GM19043 (cell line): Measurements from ENCODE around the gene TRIM61.
"Not testable (repeated sequence)": the region's sequence is repeated elsewhere in the genome, so short reads cannot be mapped to it uniquely, and the experiment has no call there.

ENCODE experiments used
- ATAC-seq: cut with Tn5 transposase; IDR thresholded peaks from one replicate; pipeline ENCODE4 v1.9.1; 2021; ENCODE audit warnings: low read depth; ENCODE audit not compliant: unreplicated experiment

TRIM61 gene

GRCh38 chr4:164959421-164959820 is 18.0 kb downstream of the TRIM61 start:
- not testable (repeated sequence) for ATAC-seq

GRCh38 chr4:164956766-164957643 is 20.5 kb downstream of the TRIM61 start:
- peak; percentile 99 for ATAC-seq

DNA sequence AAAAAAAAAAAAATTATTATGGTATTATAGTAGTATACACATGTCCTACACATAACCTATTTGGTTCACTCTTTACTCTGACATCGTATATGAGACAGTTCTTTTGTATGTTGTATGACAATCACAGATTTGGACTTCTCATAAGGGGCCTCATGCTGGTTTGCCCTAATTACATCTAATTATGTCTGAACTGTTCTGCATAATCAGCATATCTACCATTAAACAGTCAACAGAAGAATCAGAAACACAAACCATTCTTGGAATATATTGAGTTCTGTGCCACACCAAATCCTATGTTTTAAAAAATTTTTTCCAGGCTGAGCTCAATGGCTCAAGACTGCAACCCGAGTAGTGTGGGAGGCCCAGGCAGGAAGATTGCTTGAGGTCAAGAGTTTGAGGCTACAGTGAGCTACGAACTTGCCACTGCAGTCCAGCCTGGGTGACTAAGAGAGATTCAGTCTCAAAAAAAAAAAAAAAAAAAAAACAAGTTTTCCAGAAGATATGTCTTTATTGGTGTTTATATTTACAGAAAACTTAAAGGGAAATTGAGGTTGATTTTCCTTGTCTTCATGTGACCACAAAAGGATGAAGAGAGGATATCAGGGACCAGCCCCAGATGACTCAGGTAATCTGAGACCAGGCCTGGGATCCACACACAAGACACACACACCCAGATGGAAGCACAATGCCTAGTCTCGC is 22.2 kb downstream of the TRIM61 start:
- no peak for ATAC-seq

- ATAC-seq, result no peak
These were observed 24.9 kb downstream of the TRIM61 start for GRCh38 chr4:164952551-164952950.

GRCh38 chr4:164949448-164950143 is 27.9 kb downstream of the TRIM61 start:
- ATAC-seq, result no peak

DNA sequence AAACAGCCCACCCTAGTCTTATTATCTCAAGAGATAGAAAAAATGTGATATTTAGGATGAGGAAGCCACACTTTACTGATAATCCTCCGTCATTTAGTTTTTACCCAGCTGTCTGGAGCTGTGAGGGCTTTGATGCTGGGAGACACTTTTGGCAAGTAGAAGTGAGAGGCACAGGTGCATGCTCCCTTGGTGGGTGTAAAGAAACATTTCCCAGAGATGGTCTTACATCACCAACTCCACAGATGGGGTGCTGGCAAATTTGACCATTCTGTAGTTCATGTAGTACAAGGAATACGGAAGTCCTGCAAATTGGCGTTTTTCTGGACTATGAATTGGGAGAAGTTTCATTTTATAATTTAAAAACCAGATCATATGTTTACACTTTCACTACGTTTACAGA is 28.5 kb downstream of the TRIM61 start:
- ATAC-seq, result no peak

GRCh38 chr4:164948006-164948405 is 29.5 kb downstream of the TRIM61 start:
- ATAC-seq, result not testable (repeated sequence)

DNA sequence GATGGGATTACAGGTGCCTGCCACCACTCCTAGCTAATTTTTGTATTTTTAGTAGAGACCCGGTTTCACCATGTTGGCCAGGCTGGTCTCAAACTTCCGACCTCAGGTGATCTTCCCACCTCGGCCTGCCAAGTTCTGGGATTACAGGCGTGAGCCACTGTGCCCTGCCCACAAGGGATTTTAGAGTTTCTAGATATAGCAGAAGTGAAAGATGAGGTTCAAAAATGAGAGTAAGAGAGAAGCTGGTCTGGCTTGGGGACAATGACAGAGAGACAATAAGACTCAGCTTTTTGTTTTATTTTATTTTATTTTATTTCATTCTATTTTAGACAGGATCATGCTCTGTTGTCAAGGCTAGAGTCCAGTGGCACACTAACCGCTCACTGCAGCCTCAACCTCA is 30.6 kb downstream of the TRIM61 start:
- no peak for ATAC-seq

DNA sequence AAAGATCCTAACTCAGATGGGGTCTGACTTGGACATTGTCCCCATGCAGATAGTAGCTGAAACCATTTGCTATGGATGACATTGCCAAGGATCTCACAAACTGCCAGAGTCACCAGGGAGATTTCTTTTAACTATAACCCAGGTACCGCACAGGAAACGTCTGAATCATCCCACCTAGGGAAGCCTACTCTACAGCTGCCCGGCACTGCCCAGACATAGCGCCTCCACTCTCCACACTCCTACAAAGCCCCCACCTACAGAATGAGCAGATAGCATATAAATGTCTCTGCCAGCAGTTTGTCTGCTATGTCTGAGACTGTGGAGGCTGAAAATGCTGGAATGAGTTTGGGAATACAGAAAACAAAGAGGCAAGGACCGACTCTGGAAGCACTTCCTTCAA is 32.3 kb downstream of the TRIM61 start:
- ATAC-seq, result no peak

- ATAC-seq, result no peak
These were observed 34.3 kb downstream of the TRIM61 start for GRCh38 chr4:164943192-164943591.

DNA sequence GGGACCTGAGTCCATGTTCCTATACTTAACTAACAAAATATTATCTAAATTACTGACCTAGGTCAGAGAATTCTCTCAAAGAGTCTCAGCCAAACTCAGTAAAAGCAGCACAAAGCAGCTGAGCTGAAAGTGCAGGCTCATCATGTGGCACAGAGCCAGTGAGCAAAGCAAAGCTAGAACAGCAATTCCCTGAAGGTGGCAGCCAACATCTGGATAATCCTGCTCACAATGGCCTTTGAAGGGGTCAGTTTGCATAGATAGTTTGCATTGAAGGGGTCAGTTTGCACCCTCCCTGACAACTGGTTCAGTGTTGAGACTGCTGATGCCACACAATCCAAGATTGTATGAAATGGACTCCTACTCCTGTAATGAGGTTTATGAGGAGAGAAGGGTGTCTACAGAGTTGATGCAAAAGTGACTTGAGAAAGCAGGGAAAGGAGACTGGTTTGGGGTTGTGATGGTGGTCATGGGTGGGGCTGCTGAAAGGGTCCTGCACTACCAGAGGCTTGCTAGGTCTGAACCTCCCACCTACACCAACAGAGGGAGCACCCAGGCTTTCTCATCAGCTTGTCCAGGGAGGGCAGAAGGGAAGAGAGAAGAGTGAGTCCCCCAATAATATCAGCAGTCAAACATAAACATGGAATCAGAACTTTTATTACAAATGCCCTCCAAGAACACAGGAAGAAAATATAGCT is 39.7 kb downstream of the TRIM61 start:
- ATAC-seq, result peak; percentile 39

DNA sequence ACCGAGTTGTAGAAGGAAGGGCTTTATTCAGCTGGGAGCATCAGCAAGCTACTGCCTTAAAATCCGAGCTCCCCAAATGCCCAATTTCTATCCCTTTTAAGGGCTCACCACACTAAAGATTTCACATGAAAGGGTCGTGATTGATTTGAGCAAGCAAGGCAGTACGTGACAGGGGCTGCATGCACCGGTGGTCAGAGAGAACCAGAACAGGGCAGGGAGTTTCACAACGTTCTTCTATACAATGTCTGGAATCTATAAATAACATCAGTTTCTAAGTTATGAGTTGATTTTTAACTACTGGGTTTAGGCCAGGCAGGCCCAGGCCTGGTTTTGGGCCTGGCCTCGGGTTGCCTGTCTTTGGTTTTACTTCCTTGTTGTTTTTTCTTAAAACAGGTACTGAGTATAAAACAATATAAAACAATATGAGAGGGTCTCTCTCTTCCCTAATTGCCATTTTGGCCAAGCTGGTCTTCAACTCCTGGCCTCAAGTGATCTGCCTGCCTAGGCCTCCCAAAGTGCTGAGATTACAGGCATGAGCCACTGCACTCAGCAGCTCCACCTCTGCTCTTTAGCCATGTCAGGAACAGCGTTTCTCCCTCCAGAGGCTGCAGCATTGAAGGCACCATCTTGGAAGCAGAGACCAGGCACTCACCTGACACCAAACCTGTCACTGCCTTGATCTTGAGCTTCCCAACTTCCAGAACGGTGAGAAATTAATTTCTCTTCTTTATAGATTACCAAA is 41.4 kb downstream of the TRIM61 start:
- ATAC-seq, result peak; percentile 46

DNA sequence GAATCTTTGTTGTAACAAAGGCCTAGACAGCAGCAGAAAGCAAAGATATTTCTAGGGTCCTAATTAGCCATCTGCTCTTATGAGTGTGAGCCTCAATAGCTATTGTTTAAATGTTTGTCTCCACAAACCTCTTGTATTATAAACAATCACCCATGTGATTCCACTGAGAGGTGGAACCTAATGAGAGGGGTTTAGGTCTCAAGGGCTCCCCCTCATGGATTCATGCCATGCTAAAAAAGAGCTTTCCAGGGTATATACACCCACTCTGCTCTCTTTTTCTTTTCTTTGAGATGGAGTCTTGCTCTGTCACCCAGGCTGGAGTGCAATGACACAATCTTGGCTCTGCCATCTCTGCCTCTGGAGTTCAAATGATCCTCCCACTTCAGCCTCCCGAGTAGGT is 42.1 kb downstream of the TRIM61 start:
- peak; percentile 57 for ATAC-seq

- no peak for ATAC-seq
These were observed 44.2 kb downstream of the TRIM61 start for GRCh38 chr4:164933244-164933643.

GRCh38 chr4:164931551-164932324 is 45.7 kb downstream of the TRIM61 start:
- ATAC-seq, result no peak

DNA sequence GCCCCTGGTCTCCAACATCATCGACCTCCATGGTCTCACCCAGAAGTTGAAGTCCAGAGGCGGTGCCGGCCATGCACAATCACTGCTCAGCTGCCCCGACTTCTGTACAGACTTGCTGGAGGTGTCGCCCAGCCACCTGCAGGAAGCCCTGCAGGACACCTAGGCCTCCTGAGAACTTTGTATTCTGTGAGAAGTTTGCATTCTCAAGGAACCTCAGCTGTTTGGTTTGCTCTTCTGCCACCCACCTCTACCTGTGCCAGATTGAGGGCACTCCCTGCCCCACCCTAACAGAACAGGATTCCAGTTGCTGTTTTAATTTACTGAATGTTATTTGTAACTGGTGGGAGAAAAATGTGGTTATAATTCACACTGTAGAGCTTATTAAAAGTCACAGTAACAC is 46.8 kb downstream of the TRIM61 start:
- no peak for ATAC-seq

DNA sequence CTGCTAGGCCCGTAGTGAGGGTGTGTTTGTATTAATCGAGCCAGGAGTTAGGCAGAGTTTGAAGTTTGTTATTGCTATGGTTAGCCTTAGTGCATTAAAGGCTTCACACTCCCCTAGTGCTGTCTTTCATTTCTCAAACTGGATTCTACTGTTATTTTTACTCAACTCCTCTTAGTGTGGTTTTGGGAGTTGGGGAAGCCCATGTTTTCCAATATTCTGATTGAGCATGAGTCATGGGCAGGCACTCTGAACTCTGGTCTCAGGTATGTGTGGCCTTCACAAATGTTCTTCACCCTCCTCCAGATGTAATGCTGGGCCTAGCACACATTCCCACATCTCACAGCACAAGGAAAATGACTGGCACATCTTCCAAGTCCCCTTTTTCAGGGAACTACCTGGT is 50.4 kb downstream of the TRIM61 start:
- not testable (repeated sequence) for ATAC-seq

DNA sequence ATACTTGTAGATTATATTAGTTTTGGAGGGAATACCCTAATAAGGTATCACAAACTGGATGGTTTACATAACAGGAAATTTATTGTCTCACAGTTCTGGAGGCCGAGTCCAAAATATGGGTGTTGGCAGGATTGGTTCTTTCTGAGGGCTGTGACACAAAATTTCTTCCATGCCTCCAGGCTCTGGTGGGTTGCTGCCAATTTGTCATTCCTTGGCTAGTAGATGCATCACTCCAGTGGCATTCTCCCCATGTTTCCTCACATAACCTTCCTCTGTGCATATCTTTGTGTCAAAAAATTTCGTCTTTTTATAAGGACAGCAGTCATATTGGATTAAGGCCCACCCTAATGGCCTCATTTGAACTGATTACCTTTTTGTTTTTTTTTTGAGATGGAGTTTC is 51.2 kb downstream of the TRIM61 start:
- ATAC-seq, result no peak

DNA sequence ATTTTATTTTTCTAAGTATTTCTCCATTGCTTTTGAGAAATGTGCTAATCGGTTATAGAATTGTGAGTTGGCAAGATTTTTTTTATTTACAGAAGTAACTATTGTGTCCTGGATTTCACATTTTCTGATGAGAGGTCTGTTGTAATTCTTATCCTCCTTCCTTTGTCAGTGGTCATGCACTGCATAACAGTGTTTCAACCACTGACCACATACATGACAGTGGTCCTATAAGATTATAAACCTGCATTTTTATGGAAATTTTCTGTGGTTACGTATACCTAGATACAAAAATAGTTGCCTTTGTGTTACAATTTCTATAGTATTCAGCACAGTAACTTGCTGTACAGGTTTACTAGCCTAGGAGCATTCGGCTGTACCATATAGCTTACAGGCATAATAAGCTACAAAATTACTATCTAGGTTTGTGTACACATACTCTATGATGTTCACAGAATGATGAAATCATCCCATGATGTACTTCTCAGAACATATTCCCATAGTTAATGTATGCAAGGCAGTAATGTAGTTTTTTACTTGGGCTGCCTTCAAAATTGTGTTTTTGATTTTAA is 52.7 kb downstream of the TRIM61 start:
- peak; percentile 54 for ATAC-seq
